Transverse colon (tissue), 4 donors: ENCODE data around the gene PRICKLE4. TPM values are rescaled to one million over a fixed set of nuclear protein-coding genes. Genes with fewer than 3 reads are reported as not detected.

Experiments used
- DNase-seq: peaks from one replicate; pipeline ENCODE4 v3.0.0-alpha.2; 2019
- H3K27ac ChIP-seq, 4 donors: fragments of 200-600 bp; sonication (generic); 2 replicates each; pipeline ENCODE4 v1.5.1; 2016 to 2018; ENCODE audit warnings: inconsistent platforms in 4 of 4
- H3K27me3 ChIP-seq: fragments of 200-600 bp; sonication (generic); 2 replicates; pipeline ENCODE4 v1.5.1; 2017; ENCODE audit warnings: inconsistent platforms
- H3K36me3 ChIP-seq, 4 donors: fragments of 200-600 bp; sonication (generic); 2 replicates each; pipeline ENCODE4 v1.5.1; 2017 to 2019; ENCODE audit warnings: inconsistent platforms in 4 of 4
- H3K4me1 ChIP-seq, 4 donors: fragments of 200-600 bp; sonication (generic); 2 replicates each; pipeline ENCODE4 v1.5.1; 2017 to 2020; ENCODE audit warnings: inconsistent platforms in 4 of 4
- H3K4me3 ChIP-seq, 4 donors: fragments of 200-600 bp; sonication (generic); 1 replicate in 1 of 4; 2 replicates in 3 of 4; pipeline versions ENCODE4 v1.5.1 to v1.6.1; 2017 to 2019; ENCODE audit warnings: inconsistent platforms in 4 of 4
- H3K9me3 ChIP-seq, 2 donors: fragments of 200-600 bp; sonication (generic); 2 replicates each; pipeline ENCODE4 v1.5.1; 2017 to 2019; ENCODE audit warnings: inconsistent platforms in 2 of 2
- CTCF ChIP-seq, 5 experiments: fragments of 200-600 bp in 3 of 5; fragments of 450-650 bp in 2 of 5; sonication (generic) in 3 of 5; IDR thresholded peaks; 1 replicate in 2 of 5; 2 replicates in 3 of 5; pipeline ENCODE4 v1.5.1; 2016 to 2017; ENCODE audit warnings: antibody characterized with exemption in 5 of 5, inconsistent platforms in 3 of 5, mild to moderate bottlenecking in 2 of 5, moderate library complexity in 1 of 5
- EP300 ChIP-seq: sonication (generic); formaldehyde crosslinking; IDR thresholded peaks from one replicate; pipeline ENCODE4 v1.6.1; 2017; ENCODE audit warnings: antibody characterized with exemption, low read depth
- POLR2A ChIP-seq: fragments of 450-650 bp; IDR thresholded peaks from one replicate; pipeline ENCODE4 v1.6.1; 2016; ENCODE audit warnings: antibody characterized with exemption, mild to moderate bottlenecking, moderate library complexity
- POLR2AphosphoS5 ChIP-seq, 3 donors: sonication (generic); formaldehyde crosslinking; IDR thresholded peaks; one replicate each; pipeline ENCODE4 v1.6.1; 2016; ENCODE audit warnings: antibody characterized with exemption in 3 of 3
- WGBS, 2 donors: methylation state at CpG; one replicate each; pipeline ENCODE4 v1.1.5; 2018; ENCODE audit warnings: low coverage in 1 of 2; 5-methylcytosine and 5-hydroxymethylcytosine counted together
- in situ Hi-C, 4 donors: fragments of 200-750 bp; cut with MboI; loops; one replicate each; pipeline versions ENCODE4 v1.15.0 to v1.15.1; 2017; ENCODE audit warnings: low sequenced_read_pairs in 3 of 4, low pct_ligation_motif_present in 1 of 4, low pct_unique_long_range_greater_than_20kb in 1 of 4
- intact Hi-C: fragments of 100-400 bp; cut with DNase I; formaldehyde crosslinking; loops from one replicate; pipeline ENCODE4 v1.15.1; 2023; ENCODE audit warnings: low total_unique reads
- total RNA-seq, 4 donors: library from RNA; depleted of rRNA; stranded (reverse); fragments of >200 nt; gene quantifications; one replicate each; pipeline ENCODE4 v1.1.0, GENCODE V29; 2016

PRICKLE4 gene
- total RNA-seq, 4 donors from 2014 or later = 6.7 to 52.0 (median 21.0) TPM

- Histone ChIP-seq H3K4me1 (no peaks in the 10 kb centered on the region), H3K36me3 (no peaks in the 10 kb centered on the region), H3K4me3 (no peak overlapping the region), H3K27me3 (no peaks in the 10 kb centered on the region), H3K27ac (no peak overlapping the region), H3K9me3 (no peaks in the 10 kb centered on the region)
- intact Hi-C loops = no loop called here
- in situ Hi-C loops = no loop called here
- no peak for DNase-seq
- WGBS, 2 donors = 78% methylated on average over 3 of the region's 3 CpGs; no CpG with 5 or more reads in 1 of the 2 donors
- TF ChIP-seq POLR2AphosphoS5 (IDR thresholded peaks at IDR 0.05) = no peak
- TF ChIP-seq POLR2A = no peak
- TF ChIP-seq EP300 = no peak
- TF ChIP-seq CTCF (IDR thresholded peaks at IDR 0.05) = no peak
Measured at GRCh38 chr6:41748542-41748941, 32.0 kb upstream of the PRICKLE4 start.

- Histone ChIP-seq H3K9me3 (no peaks in the 10 kb centered on the region), H3K27ac (no peak overlapping the region), H3K4me1 (no peaks in the 10 kb centered on the region), H3K27me3 (no peaks in the 10 kb centered on the region), H3K4me3 (no peak overlapping the region), H3K36me3 (no peaks in the 10 kb centered on the region)
- no peak for TF ChIP-seq CTCF (IDR thresholded peaks at IDR 0.05)
- no peak for TF ChIP-seq EP300
- no peak for TF ChIP-seq POLR2A
- no peak for TF ChIP-seq POLR2AphosphoS5 (IDR thresholded peaks at IDR 0.05)
- WGBS, 2 donors = 86 to 92% methylated on average over 3 of the region's 3 CpGs
- in situ Hi-C loops (no loop called here), intact Hi-C loops (no loop called here)
- DNase-seq = no peak
Measured at GRCh38 chr6:41750374-41750773, 30.2 kb upstream of the PRICKLE4 start.

GRCh38 chr6:41755895-41756294, 24.7 kb upstream of the PRICKLE4 start:
- intact Hi-C loops = no loop called here
- no peaks in the 10 kb centered on the region for H3K4me1 ChIP-seq
- H3K27ac ChIP-seq = no peak overlapping the region
- no peaks in the 10 kb centered on the region for H3K27me3 ChIP-seq
- no peak overlapping the region for H3K4me3 ChIP-seq
- H3K9me3 ChIP-seq = no peaks in the 10 kb centered on the region
- in situ Hi-C loops = no loop called here
- DNase-seq = no peak
- H3K36me3 ChIP-seq = no peaks in the 10 kb centered on the region
- TF ChIP-seq CTCF (IDR thresholded peaks at IDR 0.05) (no peak), EP300 (no peak)
- WGBS, 2 donors = 79% methylated on average over 4 of the region's 4 CpGs; no CpG with 5 or more reads in 1 of the 2 donors

- TF ChIP-seq CTCF (IDR thresholded peaks at IDR 0.05) = no peak
- no peak for TF ChIP-seq POLR2AphosphoS5 (IDR thresholded peaks at IDR 0.05)
- TF ChIP-seq EP300 = no peak
- TF ChIP-seq POLR2A = no peak
- H3K4me1 ChIP-seq = no peaks in the 10 kb centered on the region
- intact Hi-C loops = no loop called here
- 63% methylated on average over 12 of the region's 13 CpGs; no CpG with 5 or more reads in 1 of the 2 donors for WGBS, 2 donors
- H3K27ac ChIP-seq = no peak overlapping the region
- H3K9me3 ChIP-seq = no peaks in the 10 kb centered on the region
- no peaks in the 10 kb centered on the region for H3K36me3 ChIP-seq
- H3K27me3 ChIP-seq = no peaks in the 10 kb centered on the region
- no peak for DNase-seq
- H3K4me3 ChIP-seq = no peak overlapping the region
- in situ Hi-C loops = no loop called here
Measured at GRCh38 chr6:41756354-41756753, 24.2 kb upstream of the PRICKLE4 start.
